GDM1 (cell line): ENCODE data around the gene PCBD1.
"Not testable (repeated sequence)": the region's sequence is repeated elsewhere in the genome, so short reads cannot be mapped to it uniquely, and the experiment has no call there.

Experiments
- DNase-seq: peaks from one replicate; lab custom pipeline; 2025; lab: John Stamatoyannopoulos, UW

Gene PCBD1

DNA sequence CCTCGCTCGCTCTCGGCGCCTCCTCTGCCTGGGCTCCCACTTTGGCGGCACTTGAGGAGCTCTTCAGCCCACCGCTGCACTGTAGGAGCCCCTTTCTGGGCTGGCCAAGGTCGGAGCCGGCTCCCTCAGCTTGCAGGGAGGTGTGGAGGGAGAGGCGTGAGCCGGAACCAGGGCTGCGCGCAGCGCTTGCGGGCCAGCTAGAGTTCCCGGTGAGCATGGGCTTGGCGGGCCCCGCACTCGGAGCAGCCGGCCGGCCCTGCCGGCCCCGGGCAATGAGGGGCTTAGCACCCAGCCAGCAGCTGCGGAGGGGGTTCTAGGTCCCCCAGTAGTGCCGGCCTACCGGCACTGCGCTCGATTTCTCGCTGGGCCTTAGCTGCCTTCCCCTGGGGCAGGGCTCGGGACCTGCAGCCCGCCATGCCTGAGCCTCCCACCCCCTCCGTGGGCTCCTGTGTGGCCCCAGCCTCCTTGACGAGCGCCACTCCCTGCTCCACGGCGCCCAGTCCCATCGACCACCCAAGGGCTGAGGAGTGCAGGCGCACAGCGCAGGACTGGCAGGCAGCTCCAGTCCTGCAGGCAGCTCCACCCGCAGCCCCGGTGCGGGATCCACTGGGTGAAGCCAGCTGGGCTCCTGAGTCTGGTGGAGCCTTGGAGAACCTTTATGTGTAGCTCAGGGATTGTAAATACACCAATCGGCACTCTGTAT, 26.7 kb downstream of the PCBD1 start:
- not testable (repeated sequence) for DNase-seq

DNA sequence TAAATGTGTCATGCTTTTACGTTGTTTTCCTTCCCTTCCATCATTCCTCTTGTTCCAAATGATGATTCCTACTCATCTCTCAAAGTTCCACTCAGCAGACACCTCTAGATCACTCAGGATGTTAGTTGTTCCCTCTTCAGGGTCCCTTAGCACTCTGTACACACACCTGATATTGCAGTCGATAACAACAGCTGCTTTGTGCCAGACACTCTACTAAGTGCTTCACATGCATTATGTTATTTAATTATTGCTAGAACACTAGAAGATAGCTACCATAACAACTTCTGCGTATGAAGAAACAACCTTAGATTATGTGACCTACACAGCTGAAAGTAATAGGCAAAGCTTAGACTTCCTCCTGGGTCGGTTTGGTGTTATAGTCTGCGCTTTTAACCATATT, 29.6 kb downstream of the PCBD1 start:
- DNase-seq: no peak

DNA sequence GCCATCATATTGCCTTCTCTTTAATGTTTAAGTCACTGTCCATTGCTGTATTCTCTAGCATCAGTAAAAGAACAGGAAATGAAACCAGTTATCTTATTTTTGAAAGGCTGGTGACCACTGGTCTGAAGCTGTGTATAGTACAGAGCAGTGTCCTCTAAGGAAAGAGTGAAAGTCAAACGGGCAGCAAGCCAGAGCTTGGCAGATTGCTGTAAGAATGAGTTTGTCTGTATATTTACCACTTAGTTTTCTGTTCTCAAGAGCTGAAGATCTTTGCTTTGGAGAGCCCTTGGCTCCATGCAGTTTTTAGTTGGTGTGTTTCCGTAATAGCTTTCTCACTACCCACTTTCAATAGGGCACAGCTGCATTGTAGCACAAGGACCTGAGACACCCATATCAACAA, 31.9 kb downstream of the PCBD1 start:
- no peak for DNase-seq

DNA sequence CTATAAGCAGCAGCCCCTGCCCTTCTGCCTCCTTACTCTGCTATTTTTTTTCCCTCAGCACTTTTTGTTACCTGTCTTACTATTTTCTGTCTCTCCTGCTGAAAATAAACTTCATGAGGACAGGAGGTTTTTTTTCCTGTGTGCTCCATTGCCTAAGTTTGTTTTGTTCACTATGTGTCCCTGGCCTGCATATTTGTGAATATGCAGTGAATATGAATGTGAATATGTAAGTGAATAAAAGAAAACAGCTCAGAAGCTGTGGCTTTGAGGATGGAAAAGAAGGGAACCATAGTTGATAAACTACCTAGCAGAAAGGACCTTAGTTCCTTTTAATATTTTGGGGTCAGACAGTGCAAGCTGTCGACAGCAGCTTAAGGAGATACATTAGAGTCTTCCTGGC, 34.9 kb downstream of the PCBD1 start:
- no peak for DNase-seq

DNA sequence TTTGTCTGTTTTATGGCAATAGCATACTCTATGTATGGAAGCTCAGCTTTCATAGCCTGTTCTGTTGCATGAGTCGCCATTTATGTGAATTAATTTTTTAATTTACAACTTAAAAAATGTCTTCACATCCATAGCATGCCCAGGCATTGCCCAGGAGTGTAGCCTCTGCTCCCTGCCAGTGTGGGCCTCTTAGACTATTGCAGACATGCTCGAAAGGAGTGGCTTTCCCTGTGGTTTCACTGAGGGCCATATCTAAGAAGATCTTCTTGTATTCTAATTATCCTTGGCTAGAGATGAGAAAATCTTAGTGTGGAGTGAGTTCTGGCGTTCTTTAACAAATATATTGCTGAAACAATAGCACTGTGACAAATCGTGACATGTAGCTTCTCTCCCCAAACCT, 35.3 kb downstream of the PCBD1 start:
- DNase-seq: no peak

DNA sequence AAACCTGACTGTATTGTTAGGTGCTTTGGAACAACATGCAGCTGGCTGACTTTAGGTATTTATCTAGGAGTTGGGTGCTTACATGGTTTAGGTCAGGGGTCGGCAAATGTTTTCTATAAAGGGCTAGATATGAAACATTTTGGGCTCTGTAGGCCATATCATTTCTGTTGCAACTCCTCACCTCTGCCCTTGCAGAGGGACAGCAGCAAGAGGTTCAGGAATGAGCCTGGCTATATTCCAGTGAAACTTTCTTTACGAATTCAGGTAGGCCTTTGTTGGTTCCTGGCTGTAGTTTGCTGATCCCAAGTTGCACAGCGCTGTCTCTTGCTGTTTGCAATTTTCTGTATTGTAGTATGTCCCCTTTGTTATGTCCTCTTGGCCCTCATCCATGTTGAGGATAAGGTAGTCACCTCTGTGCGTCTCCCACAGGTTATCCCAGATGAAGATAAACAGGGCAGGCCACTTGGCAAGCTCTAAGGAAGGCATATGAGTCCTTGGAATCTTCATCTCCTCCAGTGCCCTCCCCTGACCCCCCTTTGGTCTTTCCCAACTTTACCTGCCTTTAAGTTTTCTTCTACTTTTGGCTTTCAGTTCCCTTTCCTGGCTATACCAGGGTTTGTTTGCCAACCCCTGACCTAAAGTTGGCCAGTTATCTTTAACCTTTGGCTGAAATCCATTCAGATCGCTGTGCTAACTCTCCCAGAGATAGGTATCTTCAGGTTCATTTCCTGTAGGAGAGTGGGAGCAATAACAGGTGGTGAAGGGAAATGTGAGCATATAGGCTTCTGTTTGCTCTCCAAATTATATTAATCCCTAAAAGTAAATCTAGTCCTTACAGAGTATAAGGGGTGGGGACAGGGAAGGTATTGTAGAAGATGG, 36.5 kb downstream of the PCBD1 start:
- DNase-seq: no peak

DNA sequence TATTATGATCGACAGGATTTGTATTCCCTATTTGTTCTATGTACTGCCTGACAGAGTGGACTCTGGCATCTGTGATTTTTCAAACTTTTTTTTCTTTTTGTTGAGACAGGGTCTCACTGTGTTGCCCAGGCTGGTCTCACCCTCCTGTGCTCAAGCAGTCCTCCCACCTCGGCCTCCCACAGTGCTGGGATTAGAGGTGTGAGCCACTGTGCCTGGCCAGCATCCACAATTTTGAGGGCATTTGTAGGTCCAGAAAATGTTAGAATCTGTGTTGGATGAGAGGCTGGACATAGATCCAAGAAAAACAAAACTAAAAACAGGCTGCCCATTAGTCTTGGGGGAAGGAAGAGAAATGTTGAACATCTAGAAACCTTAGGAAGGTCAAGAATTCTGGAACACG, 38.3 kb downstream of the PCBD1 start:
- DNase-seq: no peak

DNA sequence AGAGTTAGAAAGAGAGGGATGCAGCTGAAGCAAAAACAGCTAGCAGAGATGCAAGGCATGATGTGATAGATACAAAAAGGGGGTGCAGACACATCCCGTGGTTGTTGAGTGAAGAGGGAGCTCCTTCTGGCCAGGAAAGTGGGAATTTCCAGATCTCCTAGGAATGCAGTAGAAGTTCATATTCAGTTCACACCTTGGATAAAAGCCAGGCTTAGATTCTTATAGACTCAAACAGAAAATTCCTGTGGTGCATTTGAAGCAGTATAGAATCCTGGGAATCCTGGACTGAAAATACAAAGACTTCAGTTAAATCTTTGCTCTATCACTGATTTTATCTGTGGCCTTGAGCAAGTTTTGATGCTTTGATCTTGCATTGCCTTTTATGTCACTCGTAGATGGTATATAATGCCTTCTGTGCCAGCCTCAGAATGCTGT, 38.8 kb downstream of the PCBD1 start:
- DNase-seq: no peak

DNA sequence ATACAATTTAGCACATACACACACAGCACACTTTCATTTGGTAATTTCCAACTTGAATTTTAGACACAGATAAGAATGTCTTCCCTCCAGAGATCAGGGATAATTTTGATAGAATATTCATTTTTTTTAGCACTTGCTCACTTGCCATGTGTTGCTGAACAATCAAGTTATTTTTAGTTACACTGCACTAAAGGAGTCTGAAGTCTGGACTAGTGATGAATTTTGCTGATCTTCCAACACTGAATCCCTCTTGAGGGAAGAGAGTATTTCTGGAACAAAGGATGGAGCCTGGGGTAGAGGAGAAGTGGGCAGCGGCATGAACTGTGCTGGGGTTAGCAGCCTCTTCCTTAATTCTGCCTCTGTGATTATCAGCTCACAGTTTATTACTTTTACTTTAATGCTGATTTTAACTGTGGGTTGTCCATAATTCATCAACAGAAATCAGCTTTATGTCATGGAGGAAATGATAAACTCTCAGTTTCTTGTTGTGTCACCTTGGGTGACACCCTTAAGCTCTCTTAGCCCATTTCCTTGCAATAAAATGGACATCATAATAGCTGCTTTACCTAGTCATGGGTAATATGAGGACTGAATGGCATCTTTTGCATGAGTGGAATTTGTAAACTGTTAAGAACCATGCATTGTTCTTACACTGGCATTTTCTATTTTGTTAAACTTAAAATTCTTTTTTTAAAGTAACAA, 40.6 kb downstream of the PCBD1 start:
- DNase-seq: no peak

DNA sequence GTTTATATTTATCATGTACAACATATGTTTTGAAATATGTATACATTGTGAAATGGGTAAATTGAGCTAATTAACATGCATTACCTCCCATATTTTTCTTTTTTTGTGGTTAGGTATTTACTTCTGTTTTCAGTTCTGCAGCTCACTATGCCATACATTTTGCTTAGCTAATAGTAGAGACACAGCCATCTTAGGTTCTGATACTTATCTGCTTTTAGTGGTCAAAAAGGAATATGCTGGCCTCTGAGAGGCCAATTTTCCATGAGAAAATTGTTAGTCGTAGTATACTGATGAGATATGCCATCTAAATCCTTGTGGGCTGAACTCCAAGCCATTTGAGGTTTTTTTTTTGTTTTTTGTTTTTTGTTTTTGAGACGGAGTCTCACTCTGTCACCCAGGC, 41.6 kb downstream of the PCBD1 start:
- no peak for DNase-seq

DNA sequence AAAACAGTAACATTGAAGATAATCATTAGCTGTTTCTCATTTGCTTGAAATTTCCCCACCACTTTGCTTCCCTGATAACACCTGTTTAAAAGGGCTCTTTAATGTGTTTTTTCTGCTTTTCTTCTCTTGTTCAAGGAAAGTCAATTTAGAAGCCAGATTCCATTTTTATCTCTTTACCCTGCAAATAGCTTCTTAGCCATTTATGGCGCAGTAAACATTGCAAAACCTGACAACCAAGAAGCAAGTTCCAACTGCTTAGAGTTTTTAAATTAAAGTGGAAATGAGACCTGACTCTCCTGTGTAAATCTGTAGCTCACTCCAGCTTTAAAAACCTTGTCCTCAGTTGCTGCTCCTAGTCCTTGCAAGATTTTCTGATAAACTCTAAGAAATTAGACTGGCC, 42.5 kb downstream of the PCBD1 start:
- DNase-seq: no peak

DNA sequence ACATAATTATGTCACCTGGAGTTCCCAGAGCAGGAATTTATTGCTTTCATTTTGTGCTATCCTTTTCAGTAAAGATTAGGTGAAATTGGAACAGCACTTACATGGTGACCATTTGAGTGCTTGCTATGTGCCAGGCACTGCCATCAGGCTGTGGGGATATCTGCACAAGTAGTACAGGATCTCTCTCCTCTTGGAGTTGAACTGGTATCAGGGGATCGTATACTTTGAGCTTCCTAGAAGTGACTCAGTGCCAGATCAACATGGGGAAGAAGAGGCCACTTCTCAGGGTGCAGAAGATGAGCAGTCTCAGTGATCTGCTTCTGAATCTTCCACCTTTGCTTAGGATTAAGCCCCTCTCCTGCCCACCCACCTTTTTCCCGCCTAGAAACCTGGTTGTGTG, 43.1 kb downstream of the PCBD1 start:
- no peak for DNase-seq

DNA sequence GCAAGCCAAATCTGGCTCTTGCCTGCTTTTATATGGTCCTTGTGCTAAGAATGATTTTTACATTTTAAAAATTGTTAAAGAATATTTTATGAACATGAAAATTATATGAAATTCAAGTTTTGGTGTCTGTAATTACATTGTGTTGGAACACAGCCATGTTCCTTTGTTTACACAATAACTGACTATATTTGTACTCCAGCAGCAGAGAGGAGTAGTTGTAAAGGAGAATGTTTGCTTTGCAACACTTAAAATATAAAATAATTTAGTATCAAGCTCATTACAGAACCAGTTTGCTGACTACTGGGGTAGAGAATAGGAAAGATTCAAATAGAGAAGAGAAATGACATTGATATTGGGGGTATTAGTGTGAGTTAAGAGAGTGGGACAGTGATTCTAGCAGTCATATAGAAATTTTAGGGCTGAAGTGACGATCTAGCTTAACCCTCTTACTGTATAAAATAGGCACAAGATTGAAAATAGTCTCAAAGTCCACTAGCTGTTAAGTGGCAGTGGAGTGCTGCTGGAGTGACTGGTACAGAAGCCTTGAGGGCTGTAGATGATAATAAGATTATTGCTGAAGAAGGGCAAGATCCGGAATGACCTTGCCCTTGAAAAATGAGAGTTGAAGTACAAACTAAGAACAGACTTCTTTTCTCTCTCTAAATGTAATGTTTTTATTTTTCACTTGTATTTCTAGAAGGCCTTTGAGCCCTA, 44.4 kb downstream of the PCBD1 start:
- DNase-seq: no peak

DNA sequence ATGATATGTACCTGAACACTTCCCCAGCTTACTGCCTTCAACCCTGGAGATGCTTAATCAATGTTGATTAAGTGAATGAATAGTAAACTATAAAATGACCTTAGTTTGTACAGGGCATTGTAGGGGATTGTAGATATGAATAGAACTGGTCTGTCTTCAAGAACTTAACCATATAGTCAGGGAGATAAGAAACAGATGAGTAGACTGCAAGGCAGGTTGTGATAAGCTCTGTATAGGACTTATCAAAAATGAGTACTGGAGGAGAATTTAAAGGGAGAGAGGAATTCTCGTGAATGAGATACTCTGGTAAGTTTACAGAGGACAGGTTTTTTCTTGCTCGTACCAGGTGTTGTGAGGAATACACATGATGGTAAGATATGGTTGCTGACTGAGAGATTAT, 45.0 kb downstream of the PCBD1 start:
- no peak for DNase-seq

DNA sequence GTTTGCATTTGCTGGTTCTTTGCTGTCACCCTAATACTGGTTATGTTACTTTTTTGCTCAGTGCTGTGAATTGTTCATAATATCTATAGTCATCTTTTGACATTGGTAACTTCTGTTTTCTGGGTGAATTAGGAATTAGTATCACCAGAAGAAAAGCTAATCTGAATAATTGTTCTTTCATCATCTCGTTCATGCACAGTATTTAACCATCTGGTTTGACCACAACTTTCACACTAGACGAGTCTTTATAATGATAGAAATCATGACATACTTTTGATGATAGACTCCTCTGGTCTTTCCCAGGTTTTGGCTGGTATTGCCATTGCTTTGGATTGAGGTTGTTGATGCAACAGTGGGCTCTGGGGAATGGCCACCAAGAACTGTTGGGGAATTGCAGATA, 47.5 kb downstream of the PCBD1 start:
- no peak for DNase-seq

DNA sequence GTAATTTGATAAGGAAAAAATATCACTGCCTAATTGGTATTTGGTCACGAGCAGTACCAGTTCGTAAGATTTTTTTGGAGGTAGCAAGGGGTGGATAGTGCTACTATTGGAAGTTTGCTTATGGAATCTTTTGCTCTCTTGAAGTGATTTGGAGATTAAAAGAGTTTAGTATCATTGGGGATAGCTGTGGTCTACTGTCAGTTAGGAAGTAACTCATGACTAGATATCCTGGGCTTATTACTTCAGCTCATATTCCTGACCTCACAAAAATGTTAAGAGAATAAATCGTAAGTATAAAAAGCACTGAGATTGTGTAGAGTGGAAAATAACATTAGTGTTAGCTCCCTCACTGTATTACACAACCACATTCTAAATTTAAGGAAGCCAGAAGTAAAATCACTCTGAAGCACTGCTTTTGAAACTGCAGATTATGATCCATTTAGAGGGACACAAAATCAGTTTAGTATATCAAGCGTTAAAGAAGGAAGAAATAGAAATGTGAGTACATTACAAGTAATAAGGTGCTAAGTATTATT, 50.0 kb downstream of the PCBD1 start:
- DNase-seq: no peak

DNA sequence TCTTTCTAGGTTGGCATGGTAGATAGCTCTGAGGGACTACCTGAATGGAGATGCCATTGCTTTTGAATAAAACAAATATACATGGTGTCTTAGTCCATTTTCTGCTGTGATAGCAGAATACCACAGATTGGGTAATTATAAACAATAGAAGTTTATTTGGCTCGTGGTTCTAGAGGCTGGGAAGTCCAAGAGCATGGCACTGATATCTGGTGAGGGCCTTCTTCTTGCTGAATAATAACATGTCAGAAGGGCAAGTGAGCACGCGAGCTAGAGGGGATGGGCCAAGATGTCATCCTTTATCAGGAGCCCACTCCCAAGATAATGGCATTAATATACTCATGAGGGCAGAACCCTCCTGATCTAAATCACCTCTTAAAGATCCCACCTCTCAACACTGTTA, 50.7 kb downstream of the PCBD1 start:
- no peak for DNase-seq

DNA sequence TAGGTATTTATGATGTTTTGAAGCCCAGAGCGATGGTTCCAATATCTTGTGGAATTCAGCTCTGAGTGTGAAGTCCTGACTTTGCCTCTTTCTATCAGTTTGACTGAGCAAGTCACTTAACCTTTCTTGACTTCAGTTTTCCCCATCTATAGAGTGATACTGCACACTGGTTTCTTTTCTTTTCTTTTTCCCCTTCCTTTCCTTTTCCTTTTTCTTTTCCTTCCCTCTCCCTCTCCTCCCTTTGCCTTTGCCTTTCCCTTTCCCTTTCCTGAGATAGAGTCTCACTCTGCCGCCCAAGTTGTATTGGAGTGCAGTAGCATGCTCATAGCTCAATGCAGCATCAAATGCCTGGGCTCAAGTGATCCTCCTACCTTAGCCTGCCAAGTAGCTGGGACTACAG, 52.0 kb downstream of the PCBD1 start:
- DNase-seq: no peak

DNA sequence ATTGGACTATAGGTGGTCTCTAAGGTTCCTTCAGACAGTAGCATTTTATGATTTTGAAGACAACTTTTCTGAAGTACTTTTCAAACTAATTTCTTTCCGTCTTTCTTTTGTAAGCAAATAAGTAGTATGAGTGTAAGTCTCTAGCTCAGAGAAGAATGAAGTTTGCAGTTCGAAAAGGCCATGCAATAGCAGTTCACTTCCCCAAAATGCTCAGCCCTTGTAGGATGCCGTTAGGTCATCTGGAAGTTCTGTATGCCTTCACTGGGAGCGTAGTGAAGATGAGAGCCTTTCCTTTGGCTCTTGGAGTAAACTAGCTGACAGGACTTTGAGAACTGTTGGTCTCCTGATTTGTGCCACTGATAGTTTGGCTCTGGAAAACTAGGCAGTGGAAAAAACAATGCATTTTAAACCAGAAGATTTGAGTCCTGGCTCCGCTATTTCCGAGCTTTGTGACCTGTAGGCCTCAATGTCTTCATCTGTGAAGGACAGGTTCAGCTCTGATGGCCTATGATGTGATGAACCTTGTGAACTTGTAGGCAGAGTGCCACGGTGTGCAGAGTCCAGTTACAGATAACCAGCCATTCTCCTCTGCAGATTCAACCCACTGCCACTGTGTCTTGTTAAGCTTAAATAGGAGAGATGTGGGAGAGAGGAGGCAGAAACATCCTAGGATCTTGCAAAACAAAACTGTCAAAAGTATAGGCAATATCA, 53.8 kb downstream of the PCBD1 start:
- no peak for DNase-seq

DNA sequence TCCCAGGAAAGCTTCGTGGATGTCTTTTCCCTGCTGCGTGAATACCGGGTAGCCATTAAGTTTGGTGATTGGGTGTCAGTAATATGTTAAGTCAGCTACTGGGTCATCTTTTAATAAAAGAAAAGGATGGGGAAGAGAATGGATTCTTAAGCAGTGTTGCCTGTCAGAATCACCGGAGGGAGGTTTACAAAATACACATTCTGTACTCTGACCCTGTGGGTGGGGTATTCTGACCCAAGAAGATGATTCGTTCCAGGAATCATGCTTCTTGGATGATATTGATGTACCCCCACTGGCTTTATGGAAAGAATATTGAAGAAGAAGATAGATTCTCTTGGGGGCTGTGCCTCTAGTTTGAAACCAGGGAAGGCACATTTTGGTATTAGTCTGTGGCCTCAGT, 54.3 kb downstream of the PCBD1 start:
- no peak for DNase-seq

DNA sequence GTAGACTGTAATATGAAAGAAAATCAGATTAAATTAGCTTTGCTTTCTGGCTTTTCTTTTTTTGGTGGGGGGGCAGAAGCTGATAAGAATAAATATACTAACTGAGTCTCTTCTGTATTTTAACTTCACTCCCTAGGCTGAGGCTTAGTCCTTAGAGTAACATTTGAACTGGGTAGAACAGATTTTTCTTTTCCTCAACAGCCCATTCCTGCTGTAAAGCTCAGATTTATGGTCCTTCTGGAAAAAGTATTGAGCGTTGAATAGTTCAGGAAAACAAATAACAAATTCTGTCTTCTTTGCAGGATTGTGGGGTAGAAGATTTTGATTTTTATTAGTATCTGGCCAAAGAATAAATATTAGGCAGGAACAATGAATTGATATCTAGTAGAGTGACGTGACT, 54.8 kb downstream of the PCBD1 start:
- no peak for DNase-seq
